NCI-H146 (cell line): ENCODE data around the gene BBS12.
A peak's percentile ranks its signal among the peaks of the same experiment; 100 is the strongest.

Source experiments
- DNase-seq: peaks from one replicate; lab custom pipeline; 2025; lab: John Stamatoyannopoulos, UW

The BBS12 gene

DNA sequence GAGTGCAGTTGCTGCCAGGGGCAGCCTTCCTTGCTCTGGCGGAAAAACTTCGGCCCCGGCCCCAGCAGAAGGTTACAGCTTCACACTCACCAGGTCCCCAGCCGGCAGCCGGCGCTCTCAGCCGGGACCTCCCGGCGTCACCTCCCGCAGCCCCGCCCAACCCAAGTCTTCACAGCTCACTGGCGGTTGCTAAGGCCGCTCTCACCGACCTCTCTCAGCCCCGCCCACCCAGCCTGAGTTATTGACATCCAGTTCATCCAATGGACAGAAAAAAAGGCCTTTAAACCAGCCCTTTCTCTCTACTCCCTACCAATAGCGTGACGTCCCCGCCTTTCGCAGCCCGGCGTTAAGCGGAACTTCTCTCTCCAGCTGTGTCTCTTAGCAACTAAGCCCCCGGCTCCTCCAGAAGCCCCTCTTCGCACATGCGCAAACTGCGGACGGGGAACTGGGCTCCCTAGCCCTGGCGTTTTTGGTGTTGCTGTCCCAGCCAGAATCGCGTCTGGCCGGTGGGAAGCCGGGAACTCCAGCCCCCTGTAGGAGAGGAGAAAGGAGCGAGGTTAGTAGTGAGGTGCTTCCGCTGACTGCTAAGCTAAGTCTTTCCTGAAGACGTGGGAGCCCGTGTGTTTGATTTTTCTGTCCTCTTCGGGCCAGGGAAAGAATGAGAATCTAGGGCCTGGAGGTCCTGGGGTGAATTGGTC lies at the start of gene BBS12:
Gene BBS12 (plus strand): TSS at position 376 of the 698 bp plus-strand sequence. CDS start 9,189 bp downstream, outside the sequence.
- peak; percentile 97 for DNase-seq

DNA sequence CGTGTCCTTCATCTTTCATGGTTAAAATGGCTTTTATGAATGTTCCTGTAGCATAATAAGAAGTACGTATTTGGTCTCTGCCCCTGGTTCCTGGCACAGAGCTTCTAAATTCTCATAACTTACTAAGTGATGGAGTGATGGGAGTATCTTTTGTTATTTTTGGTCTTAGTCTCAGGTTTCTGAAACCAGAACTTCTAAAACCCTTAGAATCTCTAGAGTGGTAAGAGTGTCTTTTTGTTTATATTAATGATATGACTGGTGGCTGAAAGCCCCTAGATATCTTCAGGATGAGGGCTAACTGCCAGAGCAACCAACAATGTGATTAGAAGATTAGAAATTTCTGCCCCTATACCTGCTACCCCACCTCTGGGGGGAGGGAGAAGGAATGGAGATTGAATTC lies 45.8 kb upstream of the BBS12 start:
- no peak for DNase-seq

GRCh38 chr4:122687531-122688061 lies 44.9 kb upstream of the BBS12 start:
- DNase-seq, result no peak

- DNase-seq, result no peak
Measured at GRCh38 chr4:122688529-122689140, 43.9 kb upstream of the BBS12 start.

DNA sequence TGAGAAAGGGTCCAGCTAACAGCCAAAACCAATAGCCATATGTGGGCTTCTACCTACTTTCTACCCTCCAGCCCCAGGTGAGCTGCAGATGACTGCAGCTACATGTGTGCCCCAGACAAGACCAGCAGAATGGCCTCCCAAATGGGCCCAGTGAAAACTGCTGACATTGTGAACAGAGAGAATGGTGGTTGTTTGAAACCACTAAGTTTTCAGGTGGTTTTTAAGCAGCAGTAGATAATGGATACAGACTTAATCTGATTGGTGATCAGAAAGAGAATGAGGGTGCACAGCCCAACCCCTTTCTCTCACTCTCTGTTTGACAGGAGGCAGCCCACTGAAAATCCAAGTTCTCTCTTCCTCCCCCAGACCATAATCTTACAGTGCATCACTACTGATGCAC lies 42.5 kb upstream of the BBS12 start:
- no peak for DNase-seq

DNA sequence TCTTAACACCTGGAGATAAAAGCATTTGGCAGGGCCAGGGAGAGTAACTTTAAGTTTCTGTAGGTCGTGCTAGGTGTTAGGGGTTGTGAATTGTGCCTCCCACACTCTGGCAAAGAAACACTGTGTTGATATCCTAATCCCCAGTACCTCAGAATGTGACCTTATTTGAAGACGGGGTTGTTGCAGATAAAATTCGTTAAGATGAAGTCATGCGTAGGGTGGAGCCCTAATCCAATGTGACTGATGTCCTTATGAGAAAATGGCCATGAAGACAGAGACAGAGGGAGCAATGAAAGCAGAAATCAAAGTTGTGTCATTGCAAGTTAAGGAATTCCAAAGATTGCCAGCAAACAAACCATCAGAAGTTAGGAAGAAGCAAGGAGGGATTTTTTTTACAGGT lies 40.5 kb upstream of the BBS12 start:
- DNase-seq, result no peak

GRCh38 chr4:122692641-122693520 lies 39.6 kb upstream of the BBS12 start:
- no peak for DNase-seq

DNA sequence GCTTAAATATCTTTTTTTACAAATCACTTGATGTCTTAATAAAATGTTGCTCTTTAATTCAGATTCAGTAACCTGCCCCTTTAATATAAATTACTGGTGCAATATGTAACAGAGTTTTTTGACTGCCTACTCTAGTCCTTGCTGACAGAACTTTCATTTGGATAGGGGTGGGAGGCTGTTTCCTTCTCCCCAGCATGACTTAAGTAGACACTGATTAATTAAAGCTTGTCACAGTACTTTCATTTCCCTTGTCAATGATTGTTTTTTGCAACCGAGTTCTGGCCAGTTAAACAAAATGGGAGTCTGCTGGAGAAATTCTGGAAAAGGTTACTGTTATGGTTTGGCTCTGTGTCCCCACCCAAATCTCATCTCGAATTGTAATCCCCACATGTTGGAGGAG lies 37.3 kb upstream of the BBS12 start:
- no peak for DNase-seq

- peak; percentile 0 for DNase-seq
Measured at GRCh38 chr4:122700178-122700725, 32.3 kb upstream of the BBS12 start.

GRCh38 chr4:122701061-122701460 lies 31.4 kb upstream of the BBS12 start:
- no peak for DNase-seq

- no peak for DNase-seq
Measured at GRCh38 chr4:122701965-122702364, 30.5 kb upstream of the BBS12 start.

- DNase-seq, result no peak
Measured at GRCh38 chr4:122702939-122703338, 29.6 kb upstream of the BBS12 start.

DNA sequence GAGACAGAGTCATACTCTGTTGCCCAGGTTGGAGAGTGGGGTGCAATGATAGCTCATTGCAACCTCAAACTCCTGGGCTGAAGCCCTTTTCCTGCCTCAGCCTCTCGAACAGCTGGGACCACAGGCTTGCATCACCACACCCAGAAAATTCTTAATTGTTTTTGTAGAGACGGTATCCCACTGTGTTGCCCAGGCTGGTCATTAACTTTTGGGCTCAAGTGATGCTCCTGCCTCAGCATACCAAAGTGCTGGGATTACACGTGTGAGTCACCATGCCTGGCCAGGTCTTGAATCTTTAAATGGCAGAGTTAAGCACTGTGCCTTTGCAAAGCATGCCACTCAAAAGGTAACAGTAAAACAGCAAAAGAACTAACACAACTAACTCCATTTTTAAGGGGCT lies 28.6 kb upstream of the BBS12 start:
- DNase-seq, result no peak

GRCh38 chr4:122705009-122705408 lies 27.5 kb upstream of the BBS12 start:
- DNase-seq, result no peak

- no peak for DNase-seq
Measured at GRCh38 chr4:122705547-122706117, 26.9 kb upstream of the BBS12 start.

DNA sequence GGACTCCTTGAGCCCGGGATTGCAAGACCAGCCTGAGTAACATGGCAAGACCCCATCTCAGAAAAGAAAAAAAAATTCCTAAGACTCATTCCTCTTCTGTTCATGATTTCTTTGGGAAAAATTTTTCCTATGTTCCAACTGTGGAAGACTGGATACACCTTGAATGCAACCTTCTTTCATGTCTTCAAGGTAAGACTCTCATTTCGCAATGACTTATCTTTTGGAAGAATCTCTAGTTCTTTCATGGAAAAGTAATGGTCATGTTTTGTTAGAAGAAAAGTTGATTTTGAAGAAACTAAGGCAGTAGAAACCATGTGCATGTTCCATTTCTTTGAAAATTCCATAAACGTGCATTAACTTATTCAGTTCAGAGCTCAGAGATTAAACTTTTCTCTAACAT lies 26.0 kb upstream of the BBS12 start:
- no peak for DNase-seq

DNA sequence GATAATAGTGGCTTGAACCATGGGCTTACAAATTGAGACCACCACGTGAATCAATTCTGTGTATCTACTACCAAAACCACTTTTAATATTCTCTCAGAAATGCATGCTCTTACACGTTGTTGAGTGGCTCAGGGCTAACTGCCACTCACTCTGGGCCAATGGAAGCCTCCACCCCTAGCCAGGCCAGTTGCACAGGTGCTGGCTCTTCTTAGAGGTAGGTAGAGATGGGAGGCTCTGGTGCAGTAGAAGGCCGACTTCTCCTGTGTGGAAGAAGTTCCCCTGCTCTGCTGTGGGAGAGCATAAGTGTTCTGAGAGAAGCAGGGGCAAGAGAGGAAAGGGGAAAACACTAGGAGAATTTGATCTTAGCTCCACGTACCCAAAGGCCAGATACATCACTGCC lies 25.0 kb upstream of the BBS12 start:
- DNase-seq, result no peak

DNA sequence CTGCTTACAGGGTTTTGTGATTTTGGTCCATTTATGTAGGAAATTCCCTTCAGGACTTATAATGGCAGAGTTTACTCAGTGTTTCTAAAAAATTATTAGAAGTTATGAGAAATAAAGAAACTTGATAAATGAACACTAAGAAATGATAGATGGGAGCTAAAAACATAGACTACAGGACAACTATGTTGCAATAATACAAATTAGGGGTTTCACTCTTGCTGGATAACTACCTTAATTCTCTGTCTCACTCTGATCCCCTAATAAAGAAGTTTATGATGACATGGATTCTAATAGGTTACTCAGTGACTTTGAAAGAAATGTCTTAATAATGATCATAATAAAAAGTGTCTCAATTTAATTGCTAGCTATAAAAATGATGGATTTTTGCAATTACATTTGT lies 23.3 kb upstream of the BBS12 start:
- no peak for DNase-seq

DNA sequence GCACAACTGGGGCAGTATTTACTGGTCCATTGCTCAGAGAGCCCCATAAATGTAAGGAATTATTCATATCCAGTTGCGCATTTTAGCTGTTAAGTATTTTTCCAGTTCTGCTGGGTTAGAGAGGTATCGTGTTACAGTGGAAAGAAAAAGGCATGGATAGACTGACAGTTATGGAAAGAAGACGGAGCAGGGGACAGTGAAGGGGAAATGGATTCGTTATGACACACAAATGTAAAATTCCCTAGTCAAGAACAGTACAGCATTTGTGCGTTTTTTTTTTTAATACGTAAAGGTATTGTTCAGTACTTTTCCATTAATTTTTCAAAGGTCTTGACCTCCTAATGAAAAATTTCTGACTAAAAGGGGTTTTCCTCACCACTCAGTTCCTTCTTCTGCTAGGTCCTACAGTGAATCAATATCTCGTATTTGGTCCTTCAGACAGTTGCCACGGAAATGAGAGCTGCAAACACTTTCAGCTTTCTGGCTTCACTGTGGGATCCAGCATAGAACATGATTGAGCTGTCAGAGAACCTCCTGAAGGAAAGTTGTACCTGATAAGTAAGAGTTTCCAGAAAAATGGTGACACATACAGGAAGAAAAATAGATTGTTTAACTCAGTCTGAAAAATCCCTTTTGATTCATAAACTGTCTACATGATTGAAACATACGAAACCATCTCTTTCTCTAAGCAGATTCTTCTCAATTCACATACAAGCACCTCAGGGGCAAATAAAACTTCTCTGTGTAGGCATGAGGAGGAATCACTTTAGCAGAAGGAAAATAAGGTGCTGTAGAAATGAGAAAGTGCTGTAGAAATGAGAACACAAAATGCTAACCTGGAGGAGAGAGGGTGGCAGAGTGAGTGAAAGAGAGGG lies 21.8 kb upstream of the BBS12 start:
- DNase-seq, result no peak

DNA sequence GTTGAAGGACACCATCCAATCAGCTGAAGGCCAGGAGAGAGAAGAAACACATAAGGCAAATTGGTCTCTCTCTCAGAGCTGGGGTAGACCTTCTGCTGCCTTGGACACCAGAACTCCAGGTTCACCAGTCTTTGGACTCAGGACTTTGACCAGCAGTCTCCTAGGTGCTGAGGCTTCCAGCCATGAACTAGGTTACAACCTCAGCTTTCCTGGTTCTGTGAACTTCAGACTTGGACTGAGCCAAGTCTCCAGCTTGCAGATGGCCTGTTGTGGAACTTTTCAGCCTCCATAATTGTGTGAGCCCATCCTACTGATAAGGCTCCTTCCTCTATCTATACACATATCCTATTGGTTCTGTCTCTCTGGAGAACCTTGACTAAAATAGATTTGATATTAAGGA lies 20.6 kb upstream of the BBS12 start:
- DNase-seq, result no peak

DNA sequence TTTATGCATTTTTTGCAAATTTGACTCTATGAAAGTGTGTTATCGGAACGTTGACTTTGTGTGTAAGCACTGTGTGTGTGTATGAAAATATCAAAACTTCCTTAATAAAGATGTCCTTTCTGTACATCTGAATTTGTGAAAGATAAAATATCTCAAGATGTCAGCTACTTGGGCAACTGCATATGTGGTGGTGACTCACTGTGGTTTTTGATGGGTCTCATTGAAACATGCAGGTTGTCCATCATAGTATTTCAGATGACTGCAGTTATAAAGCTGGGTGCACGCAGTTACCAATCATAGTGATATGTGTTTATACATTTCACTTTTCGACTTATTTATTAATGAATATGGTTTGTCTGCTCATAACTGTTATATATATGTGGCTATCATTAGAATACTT lies 19.7 kb upstream of the BBS12 start:
- no peak for DNase-seq
